HepG2 (cell line): ENCODE results near the gene CELF2.

ENCODE experiments used
- EP300 ChIP-seq, 3 experiments: sonication (generic) in 1 of 3; formaldehyde crosslinking in 1 of 3; IDR thresholded peaks; 2 replicates each; pipeline versions ENCODE4 v1.5.1 to v1.6.1; 2011 to 2020; ENCODE audit warnings: low read depth in 2 of 3, low read length in 2 of 3, borderline replicate concordance in 1 of 3, improper control_type of control experiment in 1 of 3, mild to moderate bottlenecking in 1 of 3, missing genetic modification reagents in 1 of 3, moderate library complexity in 1 of 3
- NFATC3 ChIP-seq: sonication (generic); formaldehyde crosslinking; IDR thresholded peaks from 2 replicates; pipeline ENCODE4 v1.5.1; 2020; ENCODE audit warnings: mild to moderate bottlenecking, missing genetic modification reagents
- NFIB ChIP-seq: sonication (generic); formaldehyde crosslinking; IDR thresholded peaks from 2 replicates; pipeline ENCODE4 v1.9.0; 2021; ENCODE audit warnings: missing genetic modification reagents, mild to moderate bottlenecking, borderline replicate concordance
- POLR2A ChIP-seq, 2 experiments: IDR thresholded peaks; 2 replicates each; pipeline ENCODE4 v1.6.1; 2011; ENCODE audit warnings: low read depth in 2 of 2, low read length in 2 of 2, mild to moderate bottlenecking in 1 of 2, moderate library complexity in 1 of 2; ENCODE audit not compliant: insufficient read depth in 1 of 2
- SP2 ChIP-seq: sonication (generic); formaldehyde crosslinking; IDR thresholded peaks from 2 replicates; pipeline ENCODE4 v1.5.1; 2020; ENCODE audit warnings: mild to moderate bottlenecking, missing genetic modification reagents
- YY1 ChIP-seq: IDR thresholded peaks from 2 replicates; pipeline ENCODE4 v1.6.1; 2011; ENCODE audit warnings: low read length, low read depth, moderate library complexity, mild to moderate bottlenecking; ENCODE audit not compliant: insufficient read depth, insufficient replicate concordance
- ZNF572 ChIP-seq: sonication (generic); formaldehyde crosslinking; IDR thresholded peaks from 2 replicates; pipeline ENCODE4 v1.5.1; 2020; ENCODE audit warnings: mild to moderate bottlenecking, missing genetic modification reagents
- TF ChIP-seq, protein P1 (sequence below): sonication (generic); formaldehyde crosslinking; IDR thresholded peaks from 2 replicates; pipeline ENCODE4 v1.5.0; 2020; ENCODE audit warnings: mild to moderate bottlenecking, missing genetic modification reagents, moderate library complexity

DNA sequence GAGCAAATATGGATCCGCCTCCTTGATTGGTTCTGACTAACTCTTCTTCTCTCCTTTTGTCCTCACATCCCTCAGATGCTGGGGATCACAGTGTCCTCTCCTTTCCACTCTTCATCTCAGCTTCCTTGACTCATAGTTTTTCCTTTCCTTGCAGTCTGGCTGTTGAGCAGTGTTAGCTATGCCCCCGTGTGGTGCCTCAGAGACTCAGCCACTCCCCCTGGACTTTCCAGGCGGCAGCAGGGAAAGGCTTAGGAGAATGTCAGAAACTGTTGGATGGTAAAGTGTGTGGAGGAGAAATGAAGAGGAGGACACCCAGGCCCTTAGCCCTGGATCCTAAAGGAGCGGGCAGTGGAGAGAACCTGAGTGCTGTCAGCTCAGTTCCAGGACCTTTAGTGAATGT is 267.5 kb downstream of the CELF2 start:
- TF ChIP-seq SP2 (CRISPR knock-in tag) (no peak), NFIB (CRISPR knock-in tag) (no peak), POLR2A (IDR thresholded peaks at IDR 0.05; ENCODE audit: insufficient read depth in 1 of 2, low read depth in 2 of 2, low read length in 2 of 2) (no peak), EP300 (IDR thresholded peaks at IDR 0.05; ENCODE audit: low read depth in 2 of 2, low read length in 2 of 2) (no peak), EP300 (CRISPR knock-in tag; IDR thresholded peaks at IDR 0.05; ENCODE audit: borderline replicate concordance) (no peak), NFATC3 (no peak), YY1 (no peak), ZNF572 (CRISPR knock-in tag) (no peak)
- TF ChIP-seq, protein P1, sequence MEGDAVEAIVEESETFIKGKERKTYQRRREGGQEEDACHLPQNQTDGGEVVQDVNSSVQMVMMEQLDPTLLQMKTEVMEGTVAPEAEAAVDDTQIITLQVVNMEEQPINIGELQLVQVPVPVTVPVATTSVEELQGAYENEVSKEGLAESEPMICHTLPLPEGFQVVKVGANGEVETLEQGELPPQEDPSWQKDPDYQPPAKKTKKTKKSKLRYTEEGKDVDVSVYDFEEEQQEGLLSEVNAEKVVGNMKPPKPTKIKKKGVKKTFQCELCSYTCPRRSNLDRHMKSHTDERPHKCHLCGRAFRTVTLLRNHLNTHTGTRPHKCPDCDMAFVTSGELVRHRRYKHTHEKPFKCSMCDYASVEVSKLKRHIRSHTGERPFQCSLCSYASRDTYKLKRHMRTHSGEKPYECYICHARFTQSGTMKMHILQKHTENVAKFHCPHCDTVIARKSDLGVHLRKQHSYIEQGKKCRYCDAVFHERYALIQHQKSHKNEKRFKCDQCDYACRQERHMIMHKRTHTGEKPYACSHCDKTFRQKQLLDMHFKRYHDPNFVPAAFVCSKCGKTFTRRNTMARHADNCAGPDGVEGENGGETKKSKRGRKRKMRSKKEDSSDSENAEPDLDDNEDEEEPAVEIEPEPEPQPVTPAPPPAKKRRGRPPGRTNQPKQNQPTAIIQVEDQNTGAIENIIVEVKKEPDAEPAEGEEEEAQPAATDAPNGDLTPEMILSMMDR (CRISPR knock-in tag): no peak
